WTC11 (cell line): ENCODE data around the gene CDH20.

ENCODE experiments used
- ESRRA ChIP-seq: sonication (generic); formaldehyde crosslinking; IDR thresholded peaks from 2 replicates; pipeline ENCODE4 v1.8.1; 2022; ENCODE audit warnings: mild to moderate bottlenecking, missing genetic modification reagents, borderline replicate concordance
- HMGA2 ChIP-seq: fragments of 250-450 bp; sonication (Bioruptor Pico); IDR thresholded peaks from 2 replicates; pipeline ENCODE4 v1.4.0; 2021; ENCODE audit warnings: mild to moderate bottlenecking, moderate library complexity
- NFE2L1 ChIP-seq: sonication (generic); formaldehyde crosslinking; IDR thresholded peaks from 2 replicates; pipeline ENCODE4 v1.8.1; 2023; ENCODE audit warnings: missing genetic modification reagents
- NR3C1 ChIP-seq: sonication (generic); formaldehyde crosslinking; conservative IDR thresholded peaks from 2 replicates; pipeline ENCODE4 v1.8.1; 2023; ENCODE audit warnings: low read depth, mild to moderate bottlenecking, missing genetic modification reagents
- SMAD3 ChIP-seq: sonication (generic); formaldehyde crosslinking; IDR thresholded peaks from 2 replicates; pipeline ENCODE4 v1.8.0; 2022; ENCODE audit warnings: missing genetic modification reagents, mild to moderate bottlenecking, borderline replicate concordance
- SP1 ChIP-seq: sonication (generic); formaldehyde crosslinking; conservative IDR thresholded peaks from 2 replicates; pipeline ENCODE4 v1.8.1; 2022; ENCODE audit warnings: missing genetic modification reagents
- TEAD4 ChIP-seq: sonication (generic); formaldehyde crosslinking; IDR thresholded peaks from 2 replicates; pipeline ENCODE4 v1.8.0; 2022; ENCODE audit warnings: mild to moderate bottlenecking, missing genetic modification reagents
- ZNF121 ChIP-seq: sonication (generic); formaldehyde crosslinking; IDR thresholded peaks from 2 replicates; pipeline ENCODE4 v1.8.0; 2023; ENCODE audit warnings: missing genetic modification reagents
- ZNF263 ChIP-seq: sonication (generic); formaldehyde crosslinking; IDR thresholded peaks from 2 replicates; pipeline ENCODE4 v1.8.1; 2022; ENCODE audit warnings: low read depth, mild to moderate bottlenecking, moderate library complexity, missing genetic modification reagents
- TF ChIP-seq, protein P1 (sequence below): sonication (generic); formaldehyde crosslinking; IDR thresholded peaks from 2 replicates; pipeline ENCODE4 v1.8.1; 2022; ENCODE audit warnings: low read depth, missing genetic modification reagents, borderline replicate concordance
- TF ChIP-seq, protein P2 (sequence below): sonication (generic); formaldehyde crosslinking; IDR thresholded peaks from 2 replicates; pipeline ENCODE4 v1.8.1; 2023; ENCODE audit warnings: mild to moderate bottlenecking, missing genetic modification reagents
- TF ChIP-seq, protein P3 (sequence below): fragments of 200-600 bp; IDR thresholded peaks from 2 replicates; pipeline ENCODE4 v1.8.0; 2022; ENCODE audit warnings: antibody characterized with exemption
- TF ChIP-seq, protein P4 (sequence below): sonication (generic); formaldehyde crosslinking; conservative IDR thresholded peaks from 2 replicates; pipeline ENCODE4 v1.8.1; 2023; ENCODE audit warnings: mild to moderate bottlenecking, low read depth, missing genetic modification reagents, moderate library complexity
- TF ChIP-seq, protein P5 (sequence below): sonication (generic); formaldehyde crosslinking; IDR thresholded peaks from 2 replicates; pipeline ENCODE4 v1.8.0; 2022; ENCODE audit warnings: mild to moderate bottlenecking, missing genetic modification reagents

DNA sequence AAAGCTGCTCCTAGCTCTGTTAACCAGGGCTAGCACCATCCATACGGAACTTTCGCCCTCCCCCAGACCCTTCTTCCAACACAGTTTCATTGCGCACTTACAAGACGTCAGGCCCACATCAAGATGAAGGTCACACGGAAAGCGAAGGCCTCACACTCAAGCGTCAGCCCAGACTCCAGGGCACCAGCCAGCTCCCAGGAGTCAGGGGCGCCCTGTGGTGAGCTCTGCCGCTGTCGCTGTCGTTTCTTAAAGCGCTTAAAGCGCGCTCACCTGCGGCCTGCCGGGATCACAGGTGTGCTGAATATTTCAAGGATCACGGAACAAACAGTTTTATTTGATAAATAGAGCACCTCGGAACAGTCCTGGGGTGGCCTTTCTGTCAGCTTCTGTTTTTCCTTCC, 163.1 kb downstream of the CDH20 start:
- TF ChIP-seq ZNF121 (CRISPR knock-in tag) (no peak), TEAD4 (no peak), HMGA2 (CRISPR knock-in tag) (no peak), ESRRA (CRISPR knock-in tag) (no peak), NFE2L1 (CRISPR knock-in tag) (no peak), ZNF263 (no peak), SP1 (CRISPR knock-in tag) (no peak), NR3C1 (CRISPR knock-in tag) (no peak), SMAD3 (no peak)
- TF ChIP-seq, protein P1, sequence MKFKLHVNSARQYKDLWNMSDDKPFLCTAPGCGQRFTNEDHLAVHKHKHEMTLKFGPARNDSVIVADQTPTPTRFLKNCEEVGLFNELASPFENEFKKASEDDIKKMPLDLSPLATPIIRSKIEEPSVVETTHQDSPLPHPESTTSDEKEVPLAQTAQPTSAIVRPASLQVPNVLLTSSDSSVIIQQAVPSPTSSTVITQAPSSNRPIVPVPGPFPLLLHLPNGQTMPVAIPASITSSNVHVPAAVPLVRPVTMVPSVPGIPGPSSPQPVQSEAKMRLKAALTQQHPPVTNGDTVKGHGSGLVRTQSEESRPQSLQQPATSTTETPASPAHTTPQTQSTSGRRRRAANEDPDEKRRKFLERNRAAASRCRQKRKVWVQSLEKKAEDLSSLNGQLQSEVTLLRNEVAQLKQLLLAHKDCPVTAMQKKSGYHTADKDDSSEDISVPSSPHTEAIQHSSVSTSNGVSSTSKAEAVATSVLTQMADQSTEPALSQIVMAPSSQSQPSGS, result no peak
- TF ChIP-seq, protein P2, sequence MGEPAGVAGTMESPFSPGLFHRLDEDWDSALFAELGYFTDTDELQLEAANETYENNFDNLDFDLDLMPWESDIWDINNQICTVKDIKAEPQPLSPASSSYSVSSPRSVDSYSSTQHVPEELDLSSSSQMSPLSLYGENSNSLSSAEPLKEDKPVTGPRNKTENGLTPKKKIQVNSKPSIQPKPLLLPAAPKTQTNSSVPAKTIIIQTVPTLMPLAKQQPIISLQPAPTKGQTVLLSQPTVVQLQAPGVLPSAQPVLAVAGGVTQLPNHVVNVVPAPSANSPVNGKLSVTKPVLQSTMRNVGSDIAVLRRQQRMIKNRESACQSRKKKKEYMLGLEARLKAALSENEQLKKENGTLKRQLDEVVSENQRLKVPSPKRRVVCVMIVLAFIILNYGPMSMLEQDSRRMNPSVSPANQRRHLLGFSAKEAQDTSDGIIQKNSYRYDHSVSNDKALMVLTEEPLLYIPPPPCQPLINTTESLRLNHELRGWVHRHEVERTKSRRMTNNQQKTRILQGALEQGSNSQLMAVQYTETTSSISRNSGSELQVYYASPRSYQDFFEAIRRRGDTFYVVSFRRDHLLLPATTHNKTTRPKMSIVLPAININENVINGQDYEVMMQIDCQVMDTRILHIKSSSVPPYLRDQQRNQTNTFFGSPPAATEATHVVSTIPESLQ, result no peak
- TF ChIP-seq, protein P3, sequence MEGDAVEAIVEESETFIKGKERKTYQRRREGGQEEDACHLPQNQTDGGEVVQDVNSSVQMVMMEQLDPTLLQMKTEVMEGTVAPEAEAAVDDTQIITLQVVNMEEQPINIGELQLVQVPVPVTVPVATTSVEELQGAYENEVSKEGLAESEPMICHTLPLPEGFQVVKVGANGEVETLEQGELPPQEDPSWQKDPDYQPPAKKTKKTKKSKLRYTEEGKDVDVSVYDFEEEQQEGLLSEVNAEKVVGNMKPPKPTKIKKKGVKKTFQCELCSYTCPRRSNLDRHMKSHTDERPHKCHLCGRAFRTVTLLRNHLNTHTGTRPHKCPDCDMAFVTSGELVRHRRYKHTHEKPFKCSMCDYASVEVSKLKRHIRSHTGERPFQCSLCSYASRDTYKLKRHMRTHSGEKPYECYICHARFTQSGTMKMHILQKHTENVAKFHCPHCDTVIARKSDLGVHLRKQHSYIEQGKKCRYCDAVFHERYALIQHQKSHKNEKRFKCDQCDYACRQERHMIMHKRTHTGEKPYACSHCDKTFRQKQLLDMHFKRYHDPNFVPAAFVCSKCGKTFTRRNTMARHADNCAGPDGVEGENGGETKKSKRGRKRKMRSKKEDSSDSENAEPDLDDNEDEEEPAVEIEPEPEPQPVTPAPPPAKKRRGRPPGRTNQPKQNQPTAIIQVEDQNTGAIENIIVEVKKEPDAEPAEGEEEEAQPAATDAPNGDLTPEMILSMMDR, result no peak
- TF ChIP-seq, protein P4, sequence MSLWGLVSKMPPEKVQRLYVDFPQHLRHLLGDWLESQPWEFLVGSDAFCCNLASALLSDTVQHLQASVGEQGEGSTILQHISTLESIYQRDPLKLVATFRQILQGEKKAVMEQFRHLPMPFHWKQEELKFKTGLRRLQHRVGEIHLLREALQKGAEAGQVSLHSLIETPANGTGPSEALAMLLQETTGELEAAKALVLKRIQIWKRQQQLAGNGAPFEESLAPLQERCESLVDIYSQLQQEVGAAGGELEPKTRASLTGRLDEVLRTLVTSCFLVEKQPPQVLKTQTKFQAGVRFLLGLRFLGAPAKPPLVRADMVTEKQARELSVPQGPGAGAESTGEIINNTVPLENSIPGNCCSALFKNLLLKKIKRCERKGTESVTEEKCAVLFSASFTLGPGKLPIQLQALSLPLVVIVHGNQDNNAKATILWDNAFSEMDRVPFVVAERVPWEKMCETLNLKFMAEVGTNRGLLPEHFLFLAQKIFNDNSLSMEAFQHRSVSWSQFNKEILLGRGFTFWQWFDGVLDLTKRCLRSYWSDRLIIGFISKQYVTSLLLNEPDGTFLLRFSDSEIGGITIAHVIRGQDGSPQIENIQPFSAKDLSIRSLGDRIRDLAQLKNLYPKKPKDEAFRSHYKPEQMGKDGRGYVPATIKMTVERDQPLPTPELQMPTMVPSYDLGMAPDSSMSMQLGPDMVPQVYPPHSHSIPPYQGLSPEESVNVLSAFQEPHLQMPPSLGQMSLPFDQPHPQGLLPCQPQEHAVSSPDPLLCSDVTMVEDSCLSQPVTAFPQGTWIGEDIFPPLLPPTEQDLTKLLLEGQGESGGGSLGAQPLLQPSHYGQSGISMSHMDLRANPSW (CRISPR knock-in tag), result no peak
- TF ChIP-seq, protein P5, sequence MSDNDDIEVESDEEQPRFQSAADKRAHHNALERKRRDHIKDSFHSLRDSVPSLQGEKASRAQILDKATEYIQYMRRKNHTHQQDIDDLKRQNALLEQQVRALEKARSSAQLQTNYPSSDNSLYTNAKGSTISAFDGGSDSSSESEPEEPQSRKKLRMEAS (CRISPR knock-in tag), result no peak
